Measurements from ENCODE around the gene COL2A1. TPM values are rescaled to one million over a fixed set of nuclear protein-coding genes. Genes with fewer than 3 reads are reported as not detected.

COL2A1 gene
- total RNA-seq, 3 donors from 2014 or later (not counting 1 experiment from before 2014, with no cell fraction given), result not detected

- ATAC-seq (no peak), DNase-seq (no peak)
- Mint-ChIP-seq H3K9me3 (no peaks in the 10 kb centered on the region), H3K4me1 (peaks cover 15 to 20% of the 10 kb centered on the region in 2 donors), H3K36me3 (no peaks in the 10 kb centered on the region), H3K27me3 (ENCODE audit: low read depth in 2 of 2) (peaks cover 23 to 32% of the 10 kb centered on the region in 2 donors), H3K27ac (no peak overlapping the region), H3K4me3 (no peak overlapping the region)
- 76% methylated on average over 29 of the region's 31 CpGs for WGBS (ENCODE audit: insufficient coverage)
- H3K4me3 ChIP-seq (ENCODE audit: low read length), result no peak overlapping the region
- intact Hi-C loops (cut with micrococcal nuclease), result no loop called here
- no peaks in the 10 kb centered on the region for H3K9me3 ChIP-seq (ENCODE audit: control insufficient read depth, insufficient read depth, low read length)
- no peak for TF ChIP-seq CTCF (IDR thresholded peaks at IDR 0.05)
- H3K36me3 ChIP-seq (ENCODE audit: control insufficient read depth, insufficient read depth, low read length), result no peaks in the 10 kb centered on the region
- H3K4me1 ChIP-seq (ENCODE audit: control insufficient read depth, insufficient read depth, low read length), result peaks cover 26% of the 10 kb centered on the region
- no peak overlapping the region for H3K27ac ChIP-seq (ENCODE audit: low read length)
- peaks cover 27% of the 10 kb centered on the region for H3K27me3 ChIP-seq (ENCODE audit: control insufficient read depth, insufficient read depth, low read length)
Measured at GRCh38 chr12:47942614-47943225, 61.6 kb downstream of the COL2A1 start.

GRCh38 chr12:47941871-47942613, 62.2 kb downstream of the COL2A1 start:
- WGBS (ENCODE audit: insufficient coverage), result 53% methylated on average over 40 of the region's 40 CpGs
- H3K4me3 ChIP-seq (ENCODE audit: low read length), result no peak overlapping the region
- H3K27me3 ChIP-seq (ENCODE audit: control insufficient read depth, insufficient read depth, low read length), result peaks cover 27% of the 10 kb centered on the region
- no peaks in the 10 kb centered on the region for H3K36me3 Mint-ChIP-seq
- H3K4me1 ChIP-seq (ENCODE audit: control insufficient read depth, insufficient read depth, low read length), result peaks cover 26% of the 10 kb centered on the region
- H3K4me1 Mint-ChIP-seq, result peaks cover 15 to 20% of the 10 kb centered on the region in 2 donors
- intact Hi-C loops (cut with micrococcal nuclease), result no loop called here
- TF ChIP-seq CTCF (IDR thresholded peaks at IDR 0.05), result no peak
- H3K9me3 Mint-ChIP-seq, result no peaks in the 10 kb centered on the region
- H3K27ac ChIP-seq (ENCODE audit: low read length), result no peak overlapping the region
- no peak overlapping the region for H3K4me3 Mint-ChIP-seq
- no peak overlapping the region for H3K27ac Mint-ChIP-seq
- H3K36me3 ChIP-seq (ENCODE audit: control insufficient read depth, insufficient read depth, low read length), result no peaks in the 10 kb centered on the region
- H3K27me3 Mint-ChIP-seq (ENCODE audit: low read depth in 2 of 2), result peaks cover 30 to 38% of the 10 kb centered on the region in 2 donors
- no peaks in the 10 kb centered on the region for H3K9me3 ChIP-seq (ENCODE audit: control insufficient read depth, insufficient read depth, low read length)
- ATAC-seq (peak in 1 of 3 donors; percentile 41), DNase-seq (peak in 1 of 2 donors; percentile 70)

- H3K4me3 Mint-ChIP-seq, result peak overlapping the region; percentile 61
- no peak for DNase-seq
- Histone ChIP-seq H3K4me3 (ENCODE audit: low read length) (no peak overlapping the region), H3K9me3 (ENCODE audit: control insufficient read depth, insufficient read depth, low read length) (no peaks in the 10 kb centered on the region), H3K4me1 (ENCODE audit: control insufficient read depth, insufficient read depth, low read length) (peaks cover 26% of the 10 kb centered on the region), H3K27ac (ENCODE audit: low read length) (no peak overlapping the region), H3K27me3 (ENCODE audit: control insufficient read depth, insufficient read depth, low read length) (peaks cover 29% of the 10 kb centered on the region), H3K36me3 (ENCODE audit: control insufficient read depth, insufficient read depth, low read length) (no peaks in the 10 kb centered on the region)
- H3K9me3 Mint-ChIP-seq, result no peaks in the 10 kb centered on the region
- H3K4me1 Mint-ChIP-seq, result peaks cover 15 to 20% of the 10 kb centered on the region in 2 donors
- H3K36me3 Mint-ChIP-seq, result no peaks in the 10 kb centered on the region
- no peak overlapping the region for H3K27ac Mint-ChIP-seq
- no peak for TF ChIP-seq CTCF (IDR thresholded peaks at IDR 0.05)
- WGBS (ENCODE audit: insufficient coverage), result 88% methylated on average over 9 of the region's 9 CpGs
- H3K27me3 Mint-ChIP-seq (ENCODE audit: low read depth in 2 of 2), result peaks cover 35% of the 10 kb centered on the region in 2 donors
- ATAC-seq, result peak in 1 of 3 donors; percentile 12
- intact Hi-C loops (cut with micrococcal nuclease), result no loop called here
Measured at GRCh38 chr12:47941475-47941780, 62.8 kb downstream of the COL2A1 start.
